UCSD-AML1 (cell line): ENCODE measurements around the gene THTPA.

Experiments used
- DNase-seq: peaks from one replicate; lab custom pipeline; 2025; ENCODE audit not compliant: unreplicated experiment; lab: John Stamatoyannopoulos, UW

The THTPA gene

DNA sequence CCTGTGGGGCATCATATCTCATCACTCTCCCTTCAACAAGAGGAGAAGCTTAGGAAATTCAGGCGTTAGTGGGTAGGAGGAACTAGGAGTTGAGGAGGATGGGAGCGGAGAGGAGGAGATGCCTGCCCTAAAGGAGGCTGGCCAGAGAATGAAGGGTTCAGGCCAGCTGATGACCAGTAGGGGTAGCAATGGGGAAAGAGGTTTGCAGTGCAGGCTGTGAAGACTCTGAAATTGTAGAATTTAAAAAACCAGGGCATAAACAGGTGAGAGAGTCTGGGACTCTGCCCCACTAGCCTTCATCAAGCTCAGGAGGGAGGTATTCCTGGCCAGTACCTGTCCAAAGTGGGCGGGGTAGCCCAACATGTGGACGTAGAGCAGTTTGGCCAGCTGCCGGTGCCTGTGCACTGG is 10.7 kb downstream of the THTPA start:
- no peak for DNase-seq

DNA sequence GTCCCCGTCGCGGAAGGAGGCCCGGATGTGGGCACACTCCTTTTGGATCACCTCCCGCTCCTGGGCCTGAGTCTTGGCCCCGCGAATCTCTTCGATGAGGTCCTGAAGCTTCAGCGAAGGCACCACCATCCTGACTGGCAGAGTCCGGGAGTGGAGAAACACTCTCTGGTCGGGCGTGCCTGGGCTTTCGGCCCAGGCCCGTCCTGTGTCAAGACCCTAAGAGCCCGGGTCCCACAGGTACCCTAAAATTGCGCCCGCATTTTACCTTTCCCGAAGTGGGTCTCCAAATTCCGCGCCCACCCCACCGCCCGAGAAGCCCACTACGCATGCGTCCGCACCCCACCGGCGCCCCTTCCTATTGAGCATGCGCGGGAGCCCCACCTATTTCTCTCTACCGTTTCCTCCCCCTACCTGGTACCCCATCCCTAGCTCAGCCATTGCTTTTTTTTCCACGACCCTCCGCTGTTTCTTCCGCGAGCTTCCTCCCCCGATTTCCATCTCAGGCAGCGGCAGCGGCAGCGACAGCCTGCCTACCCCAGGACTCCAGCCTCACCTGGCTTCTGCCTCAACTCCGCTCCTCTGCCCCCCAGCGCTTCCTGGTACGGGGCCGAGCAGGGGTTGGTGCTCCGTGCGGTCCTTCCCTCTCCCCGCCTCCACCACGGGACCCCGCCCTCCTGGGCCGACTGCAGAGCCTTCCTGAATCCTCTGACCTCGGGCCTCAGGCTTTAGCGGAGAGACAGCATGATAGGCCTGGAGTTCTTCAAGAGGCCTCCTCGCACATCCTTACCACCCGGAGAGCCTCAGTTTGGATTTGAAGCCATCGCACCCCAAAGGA is 11.3 kb downstream of the THTPA start, which contains the start of gene AP1G2:
AP1G2 (minus strand) TSS at position 606 of the 835 bp plus-strand sequence; CDS start at position 129, 477 bp downstream.
- DNase-seq = peak; percentile 92

GRCh38 chr14:23568021-23568599 is 12.0 kb downstream of the THTPA start:
- DNase-seq = no peak

GRCh38 chr14:23568600-23569331 is 12.7 kb downstream of the THTPA start:
- peak; percentile 66 for DNase-seq

- no peak for DNase-seq
Measured at GRCh38 chr14:23569443-23570151, 13.5 kb downstream of the THTPA start.

GRCh38 chr14:23570806-23571483 is 14.9 kb downstream of the THTPA start:
- no peak for DNase-seq

- DNase-seq = peak; percentile 69
Measured at GRCh38 chr14:23571701-23572523, 15.8 kb downstream of the THTPA start.

- DNase-seq = no peak
Measured at GRCh38 chr14:23572524-23572828, 16.4 kb downstream of the THTPA start.

DNA sequence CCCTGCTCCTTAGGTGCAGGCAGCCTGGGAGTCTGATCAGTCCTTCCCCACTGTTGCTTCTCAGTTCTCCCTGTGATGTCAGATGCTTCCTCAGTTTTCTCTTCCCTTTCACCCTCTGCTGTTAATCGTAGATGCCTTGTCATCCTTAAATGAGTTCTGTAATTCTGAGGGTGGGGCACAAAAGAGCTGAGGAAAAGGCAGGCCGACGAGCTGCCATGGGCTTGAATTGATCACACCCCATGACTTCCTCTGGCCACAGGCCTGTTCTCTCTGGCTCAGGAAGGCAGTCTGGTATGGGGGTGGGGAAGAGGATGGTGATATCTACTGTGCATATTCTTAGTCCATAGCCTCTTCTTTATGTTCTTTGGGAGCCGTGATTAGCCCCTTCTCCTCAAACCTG is 16.8 kb downstream of the THTPA start:
- peak; percentile 76 for DNase-seq

DNA sequence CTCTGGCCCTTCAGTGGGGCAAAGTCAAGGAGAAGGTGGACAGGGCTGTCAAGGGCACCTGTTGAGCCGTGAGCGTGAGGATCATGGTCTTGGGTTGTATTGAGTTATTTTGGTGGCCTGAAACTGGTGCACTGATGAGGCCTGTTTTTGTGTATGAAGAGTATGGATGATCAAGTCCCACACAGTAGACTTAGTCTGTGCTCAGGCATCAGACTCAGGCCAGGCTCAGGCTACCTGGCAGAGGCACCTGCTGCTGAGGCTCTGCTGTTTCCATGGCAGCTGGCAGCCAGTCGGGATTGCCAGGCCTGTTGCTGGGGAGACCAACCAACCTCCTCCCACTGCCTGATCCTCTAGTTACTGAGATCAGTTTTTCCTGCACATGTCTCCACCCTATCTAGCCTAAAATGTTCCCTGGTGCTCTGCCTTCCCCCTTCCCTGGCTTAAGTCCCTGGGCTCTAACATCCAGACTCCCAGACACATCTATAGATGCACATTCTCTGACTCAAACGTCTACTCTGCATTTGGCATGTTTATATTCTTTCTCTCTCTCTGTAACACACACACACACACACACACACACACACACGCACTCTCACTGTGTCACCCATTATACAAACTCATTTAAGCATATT is 17.4 kb downstream of the THTPA start:
- no peak for DNase-seq

GRCh38 chr14:23577004-23577681 is 21.1 kb downstream of the THTPA start:
- DNase-seq = no peak

DNA sequence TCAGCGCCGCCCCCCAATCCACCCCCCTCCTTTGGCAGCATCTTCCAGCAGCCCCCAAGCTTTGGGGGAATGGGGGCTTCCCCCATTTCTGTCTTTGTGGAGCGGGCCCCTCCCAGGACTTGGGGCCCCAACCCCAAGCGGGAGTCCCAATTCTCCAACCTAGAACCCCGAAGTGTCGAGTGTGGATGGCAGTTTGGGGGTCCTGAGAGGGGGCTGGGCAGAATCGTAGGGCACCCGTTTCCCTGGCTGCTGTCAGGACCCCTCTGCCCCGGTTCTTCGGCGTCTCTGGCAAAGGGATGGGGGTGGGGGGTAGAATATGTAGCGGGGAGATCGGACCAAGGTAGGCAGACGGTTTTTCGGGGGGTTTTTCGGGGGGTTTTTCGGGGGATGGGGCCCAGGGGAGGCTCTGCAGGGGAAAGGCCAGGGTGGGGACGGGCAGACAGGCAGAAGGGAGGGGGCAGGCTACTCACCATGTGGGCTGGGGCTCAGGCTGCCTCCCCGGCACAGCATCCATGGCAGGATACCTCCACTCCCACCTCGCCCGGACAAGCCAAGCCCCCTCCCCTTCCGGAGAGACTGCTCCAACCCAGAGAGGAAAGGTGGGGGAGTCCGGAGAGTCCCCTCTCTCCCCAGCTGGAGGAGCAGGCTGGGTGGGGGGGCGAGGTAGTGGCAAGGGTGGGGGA is 21.8 kb downstream of the THTPA start:
- DNase-seq = no peak

GRCh38 chr14:23578560-23579310 is 22.7 kb downstream of the THTPA start, which contains the start of gene JPH4:
Gene JPH4, minus strand, starts transcription at chr14:23578790. Its CDS starts 1,337 bp downstream, at chr14:23577453.
- DNase-seq = peak; percentile 38

DNA sequence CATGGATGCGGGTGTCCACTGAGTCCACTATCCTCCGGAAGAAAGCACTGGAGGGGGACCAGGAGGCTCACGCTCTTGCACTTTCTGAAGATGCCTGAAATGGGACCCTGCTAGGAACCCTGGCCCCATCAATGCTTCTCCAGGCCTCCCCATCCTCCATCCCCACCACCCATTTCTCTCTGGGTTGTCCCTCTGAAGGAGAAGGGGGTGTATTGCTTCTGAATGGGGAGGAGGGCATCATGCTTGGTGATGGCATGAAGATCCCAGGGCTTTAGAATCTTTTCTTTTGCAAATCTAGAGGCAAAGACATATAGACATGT is 23.2 kb downstream of the THTPA start:
- DNase-seq = no peak

DNA sequence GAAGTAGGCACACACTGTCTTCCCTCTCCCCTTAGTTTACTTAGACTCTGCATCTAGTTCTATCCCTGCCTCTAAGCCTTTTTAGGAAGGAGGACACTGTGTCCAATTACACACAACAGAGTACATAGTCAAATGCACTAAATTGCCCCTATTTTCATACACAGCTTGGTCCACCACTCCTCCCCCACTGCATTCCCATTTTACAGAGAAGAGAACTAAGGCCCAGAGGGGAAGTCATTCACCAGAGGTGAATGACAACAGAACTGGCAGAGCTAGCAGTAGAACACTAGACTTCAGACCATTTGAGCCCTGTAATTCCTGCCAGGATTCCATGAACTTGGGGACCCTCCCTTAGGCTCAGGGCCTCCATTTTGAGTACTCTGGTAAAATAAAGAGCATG is 23.7 kb downstream of the THTPA start:
- no peak for DNase-seq

DNA sequence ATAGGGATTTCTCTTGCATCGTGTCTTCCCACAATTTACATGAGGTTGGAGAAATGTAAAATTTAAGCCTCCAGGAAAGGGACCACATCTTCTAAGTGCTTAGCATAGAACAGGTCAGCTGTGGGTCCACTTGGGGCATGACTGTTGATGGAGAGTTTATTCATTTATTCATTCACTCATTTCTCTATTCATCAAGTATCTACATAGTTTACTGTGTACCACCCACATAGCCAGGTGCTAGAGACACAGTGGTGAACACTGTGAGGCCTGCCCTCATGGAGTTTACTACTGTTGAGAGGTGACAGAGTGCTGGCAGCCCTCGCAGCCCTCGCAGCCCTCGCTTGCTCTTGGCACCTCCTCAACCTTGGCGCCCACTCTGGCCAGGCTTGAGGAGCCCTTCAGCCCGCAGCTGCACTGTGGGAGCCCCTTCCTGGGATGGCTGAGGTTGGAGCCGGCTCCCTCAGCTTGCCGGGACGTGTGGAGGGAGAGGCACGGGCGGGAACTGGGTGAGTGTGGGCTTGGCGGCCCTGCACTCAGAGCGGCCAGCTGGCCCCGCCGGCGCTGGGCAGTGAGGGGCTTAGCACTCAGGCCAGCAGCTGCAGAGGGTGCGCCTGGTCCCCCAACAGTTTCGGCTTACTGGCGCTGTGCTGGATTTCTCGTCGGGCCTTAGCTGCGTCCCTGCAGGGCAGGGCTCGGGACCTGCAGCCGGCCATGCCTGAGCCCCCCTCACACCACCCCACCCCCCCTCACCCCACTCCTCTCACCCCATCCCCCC is 24.3 kb downstream of the THTPA start:
- DNase-seq = no peak

GRCh38 chr14:23580948-23581281 is 24.8 kb downstream of the THTPA start:
- DNase-seq = no peak
